WTC11 (cell line): ENCODE results near the gene FER1L5.

Source experiments
- CTCF ChIP-seq: fragments of 200-600 bp; IDR thresholded peaks from 2 replicates; pipeline ENCODE4 v1.8.0; 2022; ENCODE audit warnings: antibody characterized with exemption
- ELF4 ChIP-seq: sonication (generic); formaldehyde crosslinking; IDR thresholded peaks from 2 replicates; pipeline ENCODE4 v1.8.1; 2022; ENCODE audit warnings: low read depth, mild to moderate bottlenecking, moderate library complexity, missing genetic modification reagents
- FOXP1 ChIP-seq: sonication (generic); formaldehyde crosslinking; IDR thresholded peaks from 2 replicates; pipeline ENCODE4 v1.8.0; 2022; ENCODE audit warnings: missing genetic modification reagents, mild to moderate bottlenecking, moderate library complexity, borderline replicate concordance
- IRF1 ChIP-seq: sonication (generic); formaldehyde crosslinking; IDR thresholded peaks from 2 replicates; pipeline ENCODE4 v1.8.0; 2023; ENCODE audit warnings: missing genetic modification reagents
- MAX ChIP-seq: sonication (generic); formaldehyde crosslinking; IDR thresholded peaks from 2 replicates; pipeline ENCODE4 v1.8.0; 2022; ENCODE audit warnings: mild to moderate bottlenecking, missing genetic modification reagents
- NFE2L1 ChIP-seq: sonication (generic); formaldehyde crosslinking; IDR thresholded peaks from 2 replicates; pipeline ENCODE4 v1.8.1; 2023; ENCODE audit warnings: missing genetic modification reagents
- RELA ChIP-seq: sonication (generic); formaldehyde crosslinking; IDR thresholded peaks from 2 replicates; pipeline ENCODE4 v1.8.1; 2022; ENCODE audit warnings: missing genetic modification reagents, mild to moderate bottlenecking, borderline replicate concordance
- TEAD4 ChIP-seq: sonication (generic); formaldehyde crosslinking; IDR thresholded peaks from 2 replicates; pipeline ENCODE4 v1.8.0; 2022; ENCODE audit warnings: mild to moderate bottlenecking, missing genetic modification reagents

- TF ChIP-seq NFE2L1 (CRISPR knock-in tag), result no peak
- TF ChIP-seq CTCF, result no peak
- TF ChIP-seq IRF1 (CRISPR knock-in tag), result no peak
- TF ChIP-seq MAX (CRISPR knock-in tag), result no peak
- no peak for TF ChIP-seq ELF4 (CRISPR knock-in tag)
- no peak for TF ChIP-seq FOXP1 (CRISPR knock-in tag)
- TF ChIP-seq RELA (CRISPR knock-in tag), result no peak
- no peak for TF ChIP-seq TEAD4 (CRISPR knock-in tag)
Observed at GRCh38 chr2:96608469-96609455, 33.8 kb upstream of the FER1L5 start.
